Measurements from ENCODE around the gene ATP2B1.

GRCh38 chr12:89723276-89723675 lies 14.6 kb upstream of the ATP2B1 start:
- no peak for TF ChIP-seq CTCF (IDR thresholded peaks at IDR 0.05)
- TF ChIP-seq POLR2A (IDR thresholded peaks at IDR 0.05) = no peak
